Measurements from ENCODE around the gene EPB41L2.

DNA sequence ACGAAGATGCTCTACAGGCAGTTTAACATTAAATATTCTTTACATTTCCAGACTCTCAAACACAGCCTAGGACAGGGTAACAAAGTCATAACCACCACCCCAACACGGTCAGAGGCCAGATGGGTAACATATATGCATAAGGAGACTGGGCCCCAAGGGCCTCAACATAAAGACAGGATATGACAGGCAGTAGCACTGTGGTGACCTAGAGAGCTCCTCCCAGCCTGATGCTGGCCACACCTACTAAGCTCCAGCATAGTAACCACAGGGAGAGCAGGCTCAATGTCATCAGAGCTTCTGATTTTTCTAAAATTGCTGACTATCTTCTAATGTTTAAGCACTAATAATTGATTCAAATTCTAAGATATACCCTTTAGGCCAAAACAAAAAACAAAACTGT is 214.1 kb downstream of the EPB41L2 start:
- no peak for TF ChIP-seq EZH2 (IDR thresholded peaks at IDR 0.05)
- TF ChIP-seq CTCF (IDR thresholded peaks at IDR 0.05) = no peak
